Activated T-cell treated with anti-CD3 and anti-CD28 coated beads for 1 hour (primary cell): ENCODE measurements around the gene FRMD1.

ENCODE experiments used
- DNase-seq: peaks from one replicate; pipeline ENCODE4 v3.0.0-alpha.2; 2020; ENCODE audit warnings: low read depth

Gene FRMD1

GRCh38 chr6:168078943-168079405 lies at the start of gene FRMD1:
TSS of gene FRMD1 (minus strand) at chr6:168079212. CDS start at chr6:168079094, 118 bp downstream.
- DNase-seq, result no peak

DNA sequence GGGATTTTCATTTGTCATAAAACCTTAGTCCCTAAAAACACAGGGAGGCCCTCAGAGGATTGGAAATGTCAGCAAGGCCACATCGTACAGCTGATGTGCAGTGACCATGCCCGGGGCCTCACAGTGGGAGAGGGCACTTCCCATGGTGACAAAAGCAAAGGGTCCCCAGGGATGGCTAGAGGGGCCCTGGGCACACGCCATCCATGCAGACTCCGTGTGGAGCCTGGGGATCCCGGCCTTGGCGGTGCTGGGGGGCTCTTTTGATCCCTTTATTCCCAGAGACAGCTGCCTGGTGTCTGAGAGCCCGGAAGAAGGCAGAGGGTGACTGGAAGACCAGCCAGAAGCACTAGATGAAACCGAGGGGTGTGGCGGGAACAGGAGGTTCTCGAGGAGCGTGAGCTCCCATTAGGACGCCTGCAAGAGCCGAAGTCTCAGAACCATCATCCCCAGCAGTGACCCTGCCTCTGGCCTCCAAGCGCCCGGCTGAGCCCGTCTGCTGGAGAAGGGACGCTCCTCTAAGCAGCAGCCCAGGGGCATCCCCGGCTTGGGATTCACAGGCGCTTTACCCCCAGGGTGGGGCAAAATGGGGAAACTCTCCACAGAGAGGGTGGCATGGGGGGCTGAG lies 49.1 kb upstream of the FRMD1 start:
- no peak for DNase-seq

- no peak for DNase-seq
These were observed 48.4 kb upstream of the FRMD1 start for GRCh38 chr6:168127384-168127868.

DNA sequence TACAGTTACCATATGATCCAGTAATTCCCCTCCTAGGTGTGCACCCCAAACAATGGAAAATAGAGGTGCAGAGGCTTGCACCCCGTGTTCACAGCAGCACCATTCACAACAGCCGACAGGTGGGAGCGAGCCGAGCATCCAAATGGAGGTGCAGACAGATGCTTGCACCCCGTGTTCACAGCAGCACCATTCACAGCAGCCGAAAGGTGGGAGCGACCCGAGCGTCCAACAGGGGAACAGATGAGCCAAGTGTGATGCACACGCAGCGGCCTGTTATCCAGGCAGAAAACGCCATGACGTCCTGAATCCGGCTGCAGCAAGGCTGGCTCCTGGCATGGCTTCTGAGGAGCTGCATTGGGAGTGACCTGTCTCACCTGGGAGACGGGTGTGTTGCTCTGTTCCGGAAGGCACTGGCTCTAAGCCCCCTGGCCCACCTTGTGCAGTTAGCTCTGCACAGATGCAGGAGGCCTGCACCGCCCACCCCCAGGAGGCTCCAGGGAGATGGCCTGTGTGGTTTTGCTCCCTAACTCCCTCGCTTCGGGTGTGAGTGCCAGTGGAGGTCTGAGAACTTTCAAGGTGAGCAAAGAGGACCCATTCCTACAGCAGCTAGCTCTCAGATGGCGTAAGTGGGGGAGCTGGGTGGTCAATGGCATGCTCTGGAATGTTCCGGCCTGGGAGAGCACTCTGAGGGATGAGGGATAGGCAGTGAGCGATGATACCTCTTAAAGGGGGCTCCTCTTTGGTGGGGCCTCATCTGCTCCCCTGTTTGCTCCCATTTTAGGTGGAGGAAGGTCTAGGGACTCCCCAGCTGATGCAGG lies 47.8 kb upstream of the FRMD1 start:
- DNase-seq, result no peak

- no peak for DNase-seq
These were observed 46.5 kb upstream of the FRMD1 start for GRCh38 chr6:168125429-168126001.

GRCh38 chr6:168124921-168125320 lies 45.9 kb upstream of the FRMD1 start:
- no peak for DNase-seq

DNA sequence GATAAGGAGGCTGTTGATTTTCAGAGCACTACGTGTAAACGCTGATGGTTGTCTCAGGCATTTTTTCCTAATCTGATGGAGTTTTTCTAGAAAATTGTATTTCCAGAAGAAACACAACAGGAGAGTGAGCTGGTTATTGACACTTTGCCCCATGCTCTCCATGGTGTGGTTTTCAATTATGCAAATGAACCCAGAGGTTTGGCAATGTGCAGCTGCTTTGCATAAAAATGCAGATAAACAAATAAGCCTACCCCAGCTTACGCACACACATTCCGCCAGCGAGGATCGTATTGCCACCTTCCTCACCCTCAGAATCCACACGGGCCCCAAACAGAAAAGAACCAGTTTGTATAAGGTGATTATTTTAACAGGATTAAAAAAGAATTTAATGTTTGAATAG lies 45.1 kb upstream of the FRMD1 start:
- DNase-seq, result no peak

- no peak for DNase-seq
These were observed 44.3 kb upstream of the FRMD1 start for GRCh38 chr6:168123165-168123911.

- no peak for DNase-seq
These were observed 43.5 kb upstream of the FRMD1 start for GRCh38 chr6:168122521-168122920.

- DNase-seq, result no peak
These were observed 43.0 kb upstream of the FRMD1 start for GRCh38 chr6:168122011-168122410.

DNA sequence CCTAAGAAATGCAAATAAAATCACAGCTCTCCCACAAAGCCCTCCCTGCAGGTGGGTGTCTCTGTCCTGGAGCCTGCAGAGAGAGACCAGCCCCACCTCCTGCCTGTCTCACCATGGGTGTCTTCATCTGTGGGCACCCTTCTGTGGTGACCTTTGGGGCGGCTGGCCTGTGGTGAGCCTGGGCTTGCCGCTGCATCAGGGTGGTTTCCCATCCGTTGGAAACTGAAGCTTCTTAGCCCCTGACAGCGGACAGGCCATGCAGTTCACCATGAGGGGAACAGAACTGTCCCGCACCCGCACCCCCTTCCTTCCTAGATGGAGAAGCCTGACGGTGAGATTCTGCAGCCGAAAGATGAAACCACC lies 42.3 kb upstream of the FRMD1 start:
- no peak for DNase-seq

DNA sequence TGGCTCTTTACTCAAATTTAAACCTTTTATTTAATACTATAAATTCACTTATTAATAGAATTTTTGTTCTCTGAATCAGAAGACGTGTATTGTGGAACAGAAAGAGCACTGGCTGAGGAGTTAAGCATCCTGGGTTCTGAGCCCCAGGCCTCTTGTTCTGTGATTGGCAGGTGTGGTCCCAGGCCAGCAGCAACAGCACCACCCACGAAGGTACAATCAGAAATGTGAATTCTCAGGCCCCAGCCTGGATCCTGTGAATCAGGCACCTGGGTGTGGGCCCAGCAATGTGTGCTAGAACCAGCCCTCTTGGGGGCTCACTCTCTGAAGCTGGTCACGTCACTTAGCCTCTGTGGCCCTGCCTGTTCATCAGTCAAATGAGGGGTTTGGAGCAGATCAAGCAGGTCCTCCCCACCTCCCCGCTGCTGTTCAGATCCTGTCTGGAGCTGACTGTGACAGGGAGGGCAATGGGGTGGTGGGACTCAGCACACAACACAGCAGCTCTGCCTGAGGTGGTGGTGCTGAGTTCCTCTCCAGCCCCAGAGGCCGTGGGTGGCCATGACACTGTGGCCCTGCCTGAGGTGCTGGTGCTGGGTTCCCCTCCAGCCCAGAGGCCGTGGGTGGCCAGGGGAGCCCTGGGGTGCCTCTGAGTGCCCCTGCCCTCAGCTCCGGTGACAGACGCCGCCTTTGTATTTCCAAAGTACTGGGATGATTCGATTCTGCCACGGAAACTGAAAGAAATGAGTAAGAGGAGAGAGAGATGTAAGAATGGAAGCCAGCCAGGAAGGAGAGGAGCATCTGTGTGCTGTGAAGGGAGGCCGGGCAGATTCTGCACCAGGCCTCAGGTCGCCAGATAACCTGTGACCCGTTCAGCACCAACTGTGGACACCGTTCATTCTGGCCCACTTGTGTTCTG lies 41.6 kb upstream of the FRMD1 start:
- no peak for DNase-seq

- no peak for DNase-seq
These were observed 40.5 kb upstream of the FRMD1 start for GRCh38 chr6:168119539-168119938.

- no peak for DNase-seq
These were observed 39.9 kb upstream of the FRMD1 start for GRCh38 chr6:168118935-168119334.

DNA sequence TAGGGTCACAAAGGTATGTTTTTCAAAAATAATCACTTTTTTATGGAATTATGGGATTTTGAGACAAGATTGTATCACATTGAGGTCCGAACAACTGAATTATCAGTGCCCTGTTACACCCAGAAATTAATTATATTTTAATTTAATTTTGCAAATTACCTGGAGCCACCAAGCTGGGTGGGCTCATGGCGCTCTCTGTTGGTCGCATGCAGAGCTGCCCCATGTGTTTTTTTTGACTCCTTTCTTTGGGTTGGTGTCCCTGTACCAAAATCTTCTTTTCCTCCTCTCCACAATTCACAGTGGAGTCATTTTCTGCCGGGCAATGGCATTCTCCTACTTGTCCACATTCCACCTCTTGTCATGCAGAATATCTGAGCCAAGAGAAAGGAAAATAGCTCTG lies 38.9 kb upstream of the FRMD1 start:
- DNase-seq, result no peak

DNA sequence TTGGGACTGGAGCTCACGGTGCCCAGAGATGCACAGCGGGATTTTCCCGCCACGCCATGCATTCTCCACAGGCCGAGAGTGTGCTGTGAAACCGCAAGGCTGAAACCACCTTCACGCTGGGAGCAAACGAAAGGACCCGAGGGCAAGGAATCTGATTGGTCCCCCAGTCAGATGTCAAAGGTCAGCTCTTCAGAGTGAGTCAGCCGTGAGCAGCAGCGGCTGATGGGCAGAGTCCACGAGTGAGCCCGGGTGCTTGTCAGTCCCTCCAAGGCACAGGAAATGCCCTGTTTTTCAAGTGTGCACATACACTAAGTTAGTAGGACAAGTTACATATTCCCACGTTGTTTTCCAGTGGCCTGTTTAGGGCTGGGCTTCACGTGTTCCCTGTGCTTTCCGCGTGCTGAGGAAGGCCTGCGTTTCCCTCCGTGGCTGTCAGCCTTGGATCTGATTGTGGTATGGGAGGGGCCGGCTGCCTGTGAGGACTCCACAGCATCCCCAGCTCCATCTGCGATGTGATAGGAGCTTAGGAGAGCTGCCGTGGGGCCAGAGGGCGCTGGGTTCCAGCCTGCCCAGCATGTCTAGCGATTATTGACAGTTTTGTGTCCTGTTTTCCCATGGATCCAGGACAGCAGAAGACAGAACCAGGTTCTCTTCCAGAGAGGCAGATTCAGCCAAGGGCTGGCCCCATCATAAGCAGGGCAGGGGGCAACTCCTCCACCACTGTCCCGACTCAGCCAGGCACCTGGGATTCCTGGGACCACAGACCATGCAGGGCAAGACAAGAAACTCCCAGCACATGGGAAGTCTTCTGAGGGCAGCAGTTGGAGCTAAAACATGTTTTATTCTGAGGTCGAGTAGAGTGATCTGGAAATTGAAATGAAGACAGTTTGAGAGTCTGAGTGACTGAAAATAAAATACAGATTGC lies 38.2 kb upstream of the FRMD1 start:
- DNase-seq, result no peak

DNA sequence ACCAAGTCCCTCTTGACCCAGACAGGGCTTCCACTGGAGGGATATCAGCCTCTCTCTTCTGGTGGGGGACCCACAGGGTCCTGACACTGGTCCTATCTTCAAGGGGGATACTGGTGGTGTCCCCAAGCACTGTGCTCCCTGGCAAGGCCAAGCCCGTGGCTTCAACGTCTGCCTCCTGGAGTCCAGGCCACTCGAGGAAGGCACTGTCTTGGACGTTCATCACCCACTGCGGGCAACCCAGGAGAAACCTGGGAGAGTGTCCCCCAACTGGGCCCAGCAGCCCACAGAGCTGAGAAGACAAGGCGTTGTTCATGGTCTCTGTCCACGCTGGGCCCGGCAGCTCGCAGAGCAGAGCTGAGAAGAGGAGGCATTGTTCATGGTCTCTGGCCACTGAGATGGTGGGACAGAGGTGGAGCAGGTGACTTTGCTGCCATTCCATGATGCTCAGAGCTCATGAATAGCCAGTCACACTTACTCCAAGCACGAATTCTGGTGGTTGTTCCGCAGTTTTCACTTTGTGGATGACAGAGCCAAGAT lies 37.5 kb upstream of the FRMD1 start:
- DNase-seq, result no peak

DNA sequence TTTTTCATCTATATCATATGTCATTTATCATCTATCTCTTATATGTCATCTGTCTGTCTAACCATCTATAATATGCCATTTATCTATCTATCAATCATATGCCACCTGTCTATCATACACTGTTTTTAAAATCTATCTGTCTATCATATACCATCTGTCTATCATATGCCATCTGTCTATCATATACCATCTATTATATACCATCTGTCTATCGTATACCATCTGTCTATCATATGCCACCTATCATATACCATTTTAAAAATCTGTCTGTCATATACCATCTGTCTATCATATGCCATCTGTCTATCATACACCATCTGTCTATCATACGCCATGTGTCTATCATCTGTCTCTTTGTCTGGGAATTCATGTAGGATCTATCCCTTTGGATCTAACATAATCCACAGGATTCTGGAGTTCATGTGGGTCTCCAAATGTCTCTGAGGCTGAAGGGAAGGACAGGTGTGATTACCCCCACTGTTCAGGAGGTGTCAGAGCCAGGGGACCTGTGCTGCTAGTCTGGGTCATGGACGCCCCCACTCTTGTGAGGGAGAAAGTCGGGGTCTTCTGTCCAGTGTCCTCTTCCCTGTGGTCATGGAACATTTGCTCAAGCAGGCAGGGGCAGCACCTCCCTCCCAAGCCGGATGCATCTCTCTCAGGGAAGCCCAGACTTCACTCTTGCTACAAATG lies 36.9 kb upstream of the FRMD1 start:
- no peak for DNase-seq

DNA sequence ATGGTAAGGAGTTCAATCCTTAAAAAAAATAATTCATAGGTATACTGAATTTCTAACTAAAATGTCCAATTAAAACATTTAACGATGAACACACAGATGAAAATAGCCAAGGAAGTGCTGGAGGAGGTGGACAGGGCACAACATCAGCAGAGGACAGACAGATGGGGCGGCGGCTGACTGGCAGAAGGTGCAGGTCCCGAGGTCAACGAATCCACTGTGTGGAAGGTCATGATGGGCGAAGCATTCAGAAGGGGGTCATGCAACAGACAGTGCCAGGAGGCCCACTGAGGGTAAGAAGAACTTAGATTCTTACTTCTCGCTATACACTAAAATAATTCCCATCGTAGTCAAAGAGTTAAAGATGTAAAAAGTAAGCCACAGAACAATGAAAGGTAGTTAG lies 34.2 kb upstream of the FRMD1 start:
- DNase-seq, result no peak
